GM21381 (cell line): ENCODE data around the gene JADE2.
"Not testable (repeated sequence)": the region's sequence is repeated elsewhere in the genome, so short reads cannot be mapped to it uniquely, and the experiment has no call there.

Source experiments
- ATAC-seq: cut with Tn5 transposase; IDR thresholded peaks from one replicate; pipeline ENCODE4 v1.9.1; 2021; ENCODE audit warnings: mild to moderate bottlenecking, moderate library complexity; ENCODE audit not compliant: unreplicated experiment

JADE2 gene

DNA sequence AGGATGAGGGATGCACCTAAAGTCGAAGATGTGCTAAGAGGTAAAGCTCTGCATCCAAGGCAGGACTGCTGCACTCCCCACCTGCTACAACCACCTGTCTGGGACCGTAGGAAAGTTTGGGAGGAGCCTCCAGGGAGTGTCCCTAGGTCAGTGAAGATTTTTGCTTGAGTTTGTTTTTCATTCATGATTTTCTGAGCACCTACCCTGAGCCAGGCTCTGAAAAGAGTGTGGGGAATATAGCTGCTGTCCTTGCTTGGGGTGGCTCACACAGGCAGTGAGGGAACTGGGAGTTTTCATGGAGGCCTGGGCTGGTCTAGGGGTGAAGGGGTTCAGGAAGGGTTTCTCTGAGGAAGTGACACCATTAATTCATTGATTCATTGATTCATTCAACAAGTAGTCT, 58.3 kb downstream of the JADE2 start:
- ATAC-seq: no peak

DNA sequence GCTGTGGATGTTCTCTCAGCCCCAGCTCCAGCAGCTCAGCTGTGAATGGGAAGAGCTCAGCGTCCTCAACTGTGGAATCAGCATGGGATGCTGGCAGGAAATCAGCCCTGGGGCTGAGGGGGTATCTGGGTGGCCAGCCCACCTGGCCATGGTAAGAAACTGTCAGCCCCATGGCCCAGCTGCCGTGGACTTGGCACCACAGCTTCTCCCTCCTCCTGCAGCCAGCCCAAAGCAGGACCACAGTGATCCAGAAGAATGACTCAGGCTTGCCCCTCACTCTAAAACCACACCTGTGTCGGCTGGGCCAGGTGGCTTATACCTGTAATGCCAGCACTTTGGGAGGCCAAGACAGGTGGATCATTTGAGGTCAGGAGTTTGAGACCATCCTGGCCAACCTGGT, 59.2 kb downstream of the JADE2 start:
- ATAC-seq: no peak

GRCh38 chr5:134585966-134586365, 60.5 kb downstream of the JADE2 start:
- no peak for ATAC-seq

GRCh38 chr5:134586866-134587524, 61.5 kb downstream of the JADE2 start:
- peak; percentile 60 for ATAC-seq

GRCh38 chr5:134590992-134591659, 65.7 kb downstream of the JADE2 start:
- ATAC-seq: no peak

DNA sequence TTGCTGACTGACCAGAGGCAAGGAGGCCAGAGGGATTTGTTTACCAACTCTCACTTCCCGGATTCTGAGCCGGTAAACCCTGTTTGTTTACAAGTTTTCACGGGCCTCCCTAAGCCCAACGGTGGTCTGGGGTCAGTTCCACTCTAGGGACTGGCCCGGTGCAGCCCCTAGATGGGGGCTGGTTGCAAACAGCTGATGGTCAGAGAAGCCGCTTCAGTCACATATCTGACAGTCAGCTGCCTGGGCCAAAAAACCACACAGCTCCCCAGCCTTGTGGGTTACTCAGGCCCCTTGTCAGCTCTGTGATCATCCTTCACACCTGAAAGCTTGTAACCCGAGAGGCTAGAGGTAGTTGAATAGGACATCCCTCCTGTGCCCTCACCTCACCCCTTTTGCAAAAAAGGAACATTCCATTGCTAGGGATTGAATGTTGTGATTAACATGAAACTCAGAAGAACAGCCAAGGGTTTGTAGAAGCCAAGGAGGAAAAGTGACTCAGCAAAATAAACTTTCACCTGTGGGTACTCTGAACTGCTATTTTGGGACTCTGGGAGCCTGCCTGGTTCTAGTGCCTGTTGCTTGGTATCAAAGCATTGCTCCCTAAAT, 66.8 kb downstream of the JADE2 start:
- ATAC-seq: no peak

- no peak for ATAC-seq
Measured at GRCh38 chr5:134594336-134594735, 68.9 kb downstream of the JADE2 start.

DNA sequence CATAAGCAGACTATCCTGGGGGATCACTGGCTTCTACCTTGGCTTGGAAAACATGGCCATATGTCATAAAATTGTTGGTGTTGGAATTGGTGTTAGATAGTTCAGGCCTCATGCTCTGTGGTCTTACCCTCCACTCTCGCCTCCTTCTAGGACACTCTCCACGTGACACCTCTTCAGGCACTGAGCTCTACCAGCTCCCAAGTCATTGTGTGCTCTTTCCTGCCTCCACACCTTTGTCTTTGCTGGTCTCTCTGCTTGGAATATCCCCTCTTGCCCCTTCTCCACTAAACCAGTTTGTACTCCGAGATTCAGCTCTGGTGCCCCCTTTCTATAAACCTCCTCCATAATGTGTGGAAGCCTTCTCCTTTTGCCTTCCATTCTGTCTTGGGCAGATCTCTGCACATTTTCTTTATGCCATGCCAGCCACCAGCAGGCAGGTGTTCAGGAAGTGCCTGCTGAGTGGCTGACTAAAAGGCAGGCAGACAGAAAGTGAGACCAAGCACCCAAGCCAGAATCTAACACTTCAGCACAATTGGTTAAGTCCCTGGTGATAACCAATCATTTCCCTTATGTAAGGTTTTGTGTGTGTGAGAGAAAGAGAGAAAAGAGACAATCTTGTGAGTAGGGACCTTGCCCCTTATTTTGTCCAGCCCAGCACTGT, 69.5 kb downstream of the JADE2 start:
- ATAC-seq: peak; percentile 70

- no peak for ATAC-seq
Measured at GRCh38 chr5:134595458-134595838, 70.0 kb downstream of the JADE2 start.

DNA sequence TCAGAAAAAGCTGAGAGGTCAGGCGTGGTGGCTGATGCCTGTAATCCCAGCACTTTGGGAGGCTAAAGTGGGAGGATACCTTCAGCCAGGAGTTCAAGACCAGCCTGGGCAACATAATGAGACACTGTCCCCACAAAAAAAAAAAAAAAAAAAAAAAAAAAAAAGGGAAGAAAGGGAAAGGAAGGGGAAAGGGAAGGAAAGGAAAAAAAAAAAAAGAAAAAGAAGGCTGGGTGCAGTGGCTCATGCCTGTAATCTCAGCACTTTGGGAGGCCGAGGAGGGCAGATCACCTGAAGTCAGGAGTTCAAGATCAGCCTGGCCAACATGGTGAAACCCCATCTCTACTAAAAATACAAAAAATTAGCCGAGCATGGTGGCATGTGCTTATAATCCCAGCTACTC, 74.3 kb downstream of the JADE2 start:
- ATAC-seq: not testable (repeated sequence)

GRCh38 chr5:134600600-134600999, 75.1 kb downstream of the JADE2 start:
- ATAC-seq: no peak

DNA sequence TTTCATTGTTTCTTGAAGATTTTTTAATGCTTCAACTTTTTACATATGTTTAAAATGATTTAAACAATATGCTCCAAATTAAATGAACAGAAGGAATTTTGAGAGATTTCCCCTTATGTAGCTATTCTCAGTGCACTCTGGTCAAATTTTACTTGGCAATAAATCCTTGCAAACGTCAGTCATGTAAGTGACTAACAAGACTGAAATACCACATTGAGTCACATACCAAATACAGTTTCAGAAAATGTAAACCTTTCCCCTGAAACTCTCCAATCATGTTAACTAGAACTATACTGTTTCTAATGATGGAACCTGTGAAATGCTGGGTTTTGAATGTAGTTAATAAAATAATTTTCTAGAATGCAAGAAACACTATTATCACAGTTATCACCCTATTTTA, 77.6 kb downstream of the JADE2 start:
- peak; percentile 63 for ATAC-seq

DNA sequence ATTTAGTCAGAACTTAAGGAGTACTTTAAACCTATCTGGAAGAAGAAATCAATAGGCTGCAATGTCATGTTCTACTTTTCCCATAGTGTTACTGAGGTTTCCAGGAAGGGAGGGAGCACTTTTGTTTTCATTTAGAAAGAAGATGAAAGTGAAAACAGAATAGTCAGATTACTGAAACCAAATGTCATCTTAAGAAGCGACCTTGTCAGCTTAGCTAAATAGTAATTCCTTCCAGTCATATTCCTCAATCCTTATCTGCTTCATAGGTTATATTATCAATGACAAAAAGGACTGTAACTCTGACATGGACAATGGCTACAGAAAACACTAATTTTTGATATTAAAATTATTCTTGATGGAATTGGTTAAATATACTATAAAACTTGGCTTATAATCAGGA, 79.4 kb downstream of the JADE2 start:
- ATAC-seq: peak; percentile 41

DNA sequence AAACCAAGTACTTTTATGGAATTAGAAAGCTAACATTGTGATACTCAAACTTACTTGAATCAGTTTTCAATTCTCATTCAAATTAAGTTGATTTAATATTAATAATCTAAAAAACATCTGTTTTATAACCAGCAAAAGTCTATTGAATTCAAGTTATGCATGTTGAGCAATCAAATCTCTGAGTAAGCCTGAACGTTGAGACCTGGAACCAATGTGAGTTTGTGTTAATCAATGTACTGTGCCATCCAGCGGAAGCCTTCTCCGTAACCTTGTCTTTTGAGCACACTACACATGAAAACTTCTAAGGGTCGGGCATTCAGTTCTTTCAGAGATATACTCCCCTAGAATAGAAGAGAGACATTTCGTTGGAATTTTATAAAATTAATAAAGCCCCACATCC, 81.3 kb downstream of the JADE2 start:
- ATAC-seq: no peak

DNA sequence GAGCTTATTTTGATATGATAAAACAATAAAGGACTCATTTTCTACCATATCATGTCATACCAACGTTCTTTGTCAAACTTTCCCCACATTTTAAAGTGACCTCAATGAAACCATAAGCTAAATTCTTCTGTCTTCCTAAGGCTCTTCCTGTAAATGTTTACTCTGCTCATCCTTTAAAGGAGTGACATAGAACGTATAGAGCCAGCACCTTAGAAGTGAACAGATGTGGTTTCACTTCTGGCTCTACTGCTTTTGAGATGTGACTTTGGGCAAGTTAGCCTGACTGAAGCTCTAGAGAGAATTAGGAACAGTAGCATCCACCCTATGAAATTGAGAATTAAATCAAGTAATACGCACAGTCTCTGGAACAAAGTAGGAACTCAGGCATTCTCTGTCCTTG, 83.1 kb downstream of the JADE2 start:
- ATAC-seq: no peak

DNA sequence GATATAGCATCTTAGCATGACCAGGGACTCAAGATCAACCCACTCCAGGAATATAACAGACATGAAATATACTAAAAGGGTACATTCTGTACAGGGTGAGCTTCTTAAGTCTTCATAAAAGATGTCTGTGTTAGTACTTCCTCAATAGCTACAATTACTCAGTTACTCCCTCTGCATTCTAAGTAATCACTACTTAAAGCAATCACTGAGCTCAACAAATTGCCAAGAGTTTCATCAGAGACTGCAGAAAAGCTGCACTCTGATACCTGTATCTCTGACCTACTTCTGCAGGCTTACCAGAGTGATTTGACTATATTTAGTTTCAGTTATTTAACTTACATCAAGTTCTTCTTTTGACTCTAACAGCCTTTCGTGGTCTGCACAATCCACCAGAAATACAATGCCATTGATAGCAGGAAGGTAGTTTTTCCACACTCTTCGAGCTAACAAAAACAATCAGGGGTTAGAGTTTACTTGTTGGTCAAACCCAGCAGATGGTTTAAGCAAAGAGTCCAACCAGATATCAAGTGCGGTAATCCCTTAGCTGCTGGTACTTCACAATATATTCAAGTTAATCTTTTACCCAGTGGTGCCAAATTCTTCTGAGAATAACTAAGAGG, 83.9 kb downstream of the JADE2 start:
- peak; percentile 55 for ATAC-seq

GRCh38 chr5:134610725-134611124, 85.3 kb downstream of the JADE2 start:
- ATAC-seq: no peak

GRCh38 chr5:134611515-134611914, 86.0 kb downstream of the JADE2 start:
- ATAC-seq: no peak

GRCh38 chr5:134614450-134615085, 89.1 kb downstream of the JADE2 start:
- no peak for ATAC-seq

DNA sequence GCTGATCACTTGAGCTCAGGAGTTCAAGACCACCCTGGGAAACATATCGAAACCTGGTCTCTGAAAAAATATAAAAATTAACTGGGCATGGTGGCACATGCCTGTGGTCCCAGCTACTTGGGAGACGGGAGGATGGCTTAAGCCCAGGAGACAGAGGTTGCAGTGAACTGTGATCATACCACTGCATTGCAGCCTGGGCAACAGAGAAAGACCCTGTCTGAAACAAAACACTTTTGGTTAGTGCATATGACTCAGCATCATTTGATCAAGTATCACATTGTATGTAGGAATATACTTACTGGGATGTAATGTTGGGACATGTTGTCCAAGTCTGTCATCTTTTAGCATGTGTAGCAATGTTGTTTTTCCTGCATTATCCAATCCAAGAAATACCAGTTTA, 95.2 kb downstream of the JADE2 start:
- ATAC-seq: no peak

- no peak for ATAC-seq
Measured at GRCh38 chr5:134625559-134625958, 100.1 kb downstream of the JADE2 start.
